ENCODE data around the gene RGL3. TPM values are rescaled to one million over a fixed set of nuclear protein-coding genes. Genes with fewer than 3 reads are reported as not detected.

The RGL3 gene
- total and polyA plus RNA-seq, 2 of the 4 experiments (the other 2 are of a cell fraction), result 0.18 to 0.62 TPM

DNA sequence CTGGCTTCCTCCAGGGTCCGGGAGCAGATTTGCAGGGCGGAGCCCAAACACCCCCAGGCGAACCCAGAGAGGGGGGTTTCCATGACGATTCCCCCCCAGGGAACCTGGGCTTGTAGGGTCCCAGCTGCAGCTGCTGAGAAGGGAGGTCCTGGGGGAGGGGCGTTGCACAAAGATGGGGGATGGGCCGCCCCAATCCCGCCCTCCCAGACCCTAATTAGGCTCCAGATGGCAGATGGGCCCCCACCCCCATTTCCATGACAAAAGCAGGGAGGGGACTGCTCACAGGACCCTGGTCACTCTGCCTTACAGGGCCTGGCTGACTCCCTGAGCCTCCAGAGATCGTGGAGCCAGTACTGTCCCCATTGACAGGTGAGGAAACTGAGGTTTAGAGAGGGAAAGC, 46.5 kb upstream of the RGL3 start:
- H4K20me1 ChIP-seq (ENCODE audit: insufficient read depth, low read length), result peaks cover 8% of the 10 kb centered on the region; the same call in 1 of the 2 replicates
- intact Hi-C loops (cut with micrococcal nuclease) (no loop called here), dilution Hi-C loops (cut with HindIII; ENCODE audit: low sequenced_read_pairs, unreplicated experiment) (no loop called here), in situ Hi-C loops (cut with MboI; ENCODE audit: low sequenced_read_pairs) (no loop called here)
- H2BK120ac ChIP-seq (ENCODE audit: low read depth, low read length), result no peak overlapping the region
- DNase-seq (no peak), ATAC-seq (ENCODE audit: low read depth) (no peak)
- no peak overlapping the region for H3K27ac ChIP-seq (ENCODE audit: insufficient read depth, low read length)
- 0% methylated on average over 1 of the region's 8 CpGs; no CpG with 5 or more reads in 1 of the 2 experiments for WGBS, 2 experiments (ENCODE audit: extremely low coverage in 2 of 2, insufficient read length in 1 of 2)
- no peak overlapping the region for H3K23ac ChIP-seq (ENCODE audit: low read depth, low read length)
- H4K91ac ChIP-seq (ENCODE audit: insufficient read depth, low read depth, low read length), result no peak overlapping the region
- H3K56ac ChIP-seq (ENCODE audit: extremely low read depth, insufficient read depth, low read length), result no peak overlapping the region
- H3K9me3 ChIP-seq (ENCODE audit: control insufficient read depth, insufficient read depth, low read length), result no peaks in the 10 kb centered on the region
- H2BK15ac ChIP-seq (ENCODE audit: low read depth, low read length), result no peak overlapping the region
- H4K5ac ChIP-seq (ENCODE audit: low read depth, low read length), result no peak overlapping the region
- no peak overlapping the region for H3K4ac ChIP-seq (ENCODE audit: low read depth, low read length)
- TF ChIP-seq, protein P1, sequence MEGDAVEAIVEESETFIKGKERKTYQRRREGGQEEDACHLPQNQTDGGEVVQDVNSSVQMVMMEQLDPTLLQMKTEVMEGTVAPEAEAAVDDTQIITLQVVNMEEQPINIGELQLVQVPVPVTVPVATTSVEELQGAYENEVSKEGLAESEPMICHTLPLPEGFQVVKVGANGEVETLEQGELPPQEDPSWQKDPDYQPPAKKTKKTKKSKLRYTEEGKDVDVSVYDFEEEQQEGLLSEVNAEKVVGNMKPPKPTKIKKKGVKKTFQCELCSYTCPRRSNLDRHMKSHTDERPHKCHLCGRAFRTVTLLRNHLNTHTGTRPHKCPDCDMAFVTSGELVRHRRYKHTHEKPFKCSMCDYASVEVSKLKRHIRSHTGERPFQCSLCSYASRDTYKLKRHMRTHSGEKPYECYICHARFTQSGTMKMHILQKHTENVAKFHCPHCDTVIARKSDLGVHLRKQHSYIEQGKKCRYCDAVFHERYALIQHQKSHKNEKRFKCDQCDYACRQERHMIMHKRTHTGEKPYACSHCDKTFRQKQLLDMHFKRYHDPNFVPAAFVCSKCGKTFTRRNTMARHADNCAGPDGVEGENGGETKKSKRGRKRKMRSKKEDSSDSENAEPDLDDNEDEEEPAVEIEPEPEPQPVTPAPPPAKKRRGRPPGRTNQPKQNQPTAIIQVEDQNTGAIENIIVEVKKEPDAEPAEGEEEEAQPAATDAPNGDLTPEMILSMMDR (conservative IDR thresholded peaks at IDR 0.05; ENCODE audit: low read depth, low read length), result no peak
- TF ChIP-seq FOS (IDR thresholded peaks at IDR 0.05; ENCODE audit: low read depth, low read length) (no peak), RCOR1 (IDR thresholded peaks at IDR 0.05; ENCODE audit: insufficient replicate concordance, low read length) (no peak), CHD1 (IDR thresholded peaks at IDR 0.05; ENCODE audit: low read depth, low read length) (no peak), SMC3 (IDR thresholded peaks at IDR 0.05; ENCODE audit: low read depth, low read length) (no peak), RAD21 (IDR thresholded peaks at IDR 0.05; ENCODE audit: low read length) (no peak), MAFK (IDR thresholded peaks at IDR 0.05; ENCODE audit: low read depth, low read length) (no peak), MAZ (IDR thresholded peaks at IDR 0.05; ENCODE audit: borderline replicate concordance, low read depth, low read length) (no peak), CEBPB (IDR thresholded peaks at IDR 0.05; ENCODE audit: low read depth, low read length) (no peak), POLR2A (IDR thresholded peaks at IDR 0.05; ENCODE audit: low read depth, low read length) (no peak), RFX5 (IDR thresholded peaks at IDR 0.05; ENCODE audit: low read depth, low read length) (no peak), NFE2L2 (IDR thresholded peaks at IDR 0.05; ENCODE audit: low read depth, low read length) (no peak), MXI1 (IDR thresholded peaks at IDR 0.05; ENCODE audit: borderline replicate concordance, low read depth, low read length) (no peak), BHLHE40 (IDR thresholded peaks at IDR 0.05; ENCODE audit: low read depth, low read length) (no peak)
- TF ChIP-seq, protein P2, sequence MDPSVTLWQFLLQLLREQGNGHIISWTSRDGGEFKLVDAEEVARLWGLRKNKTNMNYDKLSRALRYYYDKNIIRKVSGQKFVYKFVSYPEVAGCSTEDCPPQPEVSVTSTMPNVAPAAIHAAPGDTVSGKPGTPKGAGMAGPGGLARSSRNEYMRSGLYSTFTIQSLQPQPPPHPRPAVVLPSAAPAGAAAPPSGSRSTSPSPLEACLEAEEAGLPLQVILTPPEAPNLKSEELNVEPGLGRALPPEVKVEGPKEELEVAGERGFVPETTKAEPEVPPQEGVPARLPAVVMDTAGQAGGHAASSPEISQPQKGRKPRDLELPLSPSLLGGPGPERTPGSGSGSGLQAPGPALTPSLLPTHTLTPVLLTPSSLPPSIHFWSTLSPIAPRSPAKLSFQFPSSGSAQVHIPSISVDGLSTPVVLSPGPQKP (IDR thresholded peaks at IDR 0.05; ENCODE audit: borderline replicate concordance, low read depth, low read length), result no peak
- TF ChIP-seq, protein P3, sequence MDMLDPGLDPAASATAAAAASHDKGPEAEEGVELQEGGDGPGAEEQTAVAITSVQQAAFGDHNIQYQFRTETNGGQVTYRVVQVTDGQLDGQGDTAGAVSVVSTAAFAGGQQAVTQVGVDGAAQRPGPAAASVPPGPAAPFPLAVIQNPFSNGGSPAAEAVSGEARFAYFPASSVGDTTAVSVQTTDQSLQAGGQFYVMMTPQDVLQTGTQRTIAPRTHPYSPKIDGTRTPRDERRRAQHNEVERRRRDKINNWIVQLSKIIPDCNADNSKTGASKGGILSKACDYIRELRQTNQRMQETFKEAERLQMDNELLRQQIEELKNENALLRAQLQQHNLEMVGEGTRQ (IDR thresholded peaks at IDR 0.05; ENCODE audit: low read depth, low read length), result no peak
- no peaks in the 10 kb centered on the region for H3K4me1 ChIP-seq (ENCODE audit: control insufficient read depth, insufficient read depth, low read length)
- no peak overlapping the region for H3K4me2 ChIP-seq (ENCODE audit: low read depth, low read length)
- H3K14ac ChIP-seq (replicated peaks; ENCODE audit: low read depth, low read length), result no peak overlapping the region
- H3K9me1 ChIP-seq (ENCODE audit: insufficient read depth, low read length), result peaks cover 9% of the 10 kb centered on the region
- POLR2A ChIA-PET (ENCODE audit: unreplicated experiment), result no interaction called here
- H3K27me3 ChIP-seq (ENCODE audit: control insufficient read depth, insufficient read depth, low read length), result no peaks in the 10 kb centered on the region
- H3K36me3 ChIP-seq (ENCODE audit: control insufficient read depth, insufficient read depth, low read length), result no peaks in the 10 kb centered on the region
- no peak overlapping the region for H2AK5ac ChIP-seq (ENCODE audit: low read depth, low read length)
- H2AFZ ChIP-seq (replicated peaks; ENCODE audit: low read length, poor library complexity), result no peak overlapping the region
- no peak overlapping the region for H2AK9ac ChIP-seq (replicated peaks; ENCODE audit: low read depth, low read length, poor library complexity)
- no peak overlapping the region for H3K4me3 ChIP-seq (ENCODE audit: insufficient read depth, low read depth, low read length)
- BruUV-seq (replicated peaks), result no TSS peak
- no peak overlapping the region for H2BK20ac ChIP-seq (ENCODE audit: low read depth, low read length)
- no peaks in the 10 kb centered on the region for H3K79me1 ChIP-seq (ENCODE audit: low read depth in 1 of 2, low read length in 2 of 2)
- no peak overlapping the region for H4K8ac ChIP-seq (ENCODE audit: low read depth in 2 of 2, low read length in 2 of 2)
- no peak overlapping the region for H2BK5ac ChIP-seq (ENCODE audit: low read depth, low read length, poor library complexity, severe bottlenecking)
- no peak overlapping the region for H3K9ac ChIP-seq (ENCODE audit: low read depth, low read length)
- CTCF ChIA-PET, result no interaction called here
- H3K18ac ChIP-seq (ENCODE audit: low read depth, low read length), result no peak overlapping the region

Measured in IMR-90 (cell line).